H1 (cell line): ENCODE measurements around the gene RD3L. TPM values are rescaled to one million over a fixed set of nuclear protein-coding genes. Genes with fewer than 3 reads are reported as not detected.

Source experiments
- CTCF ChIA-PET: fragments of 300-600 bp; sonication (Branson Sonifier 250); formaldehyde crosslinking; loops from one replicate; lab custom pipeline; 2021; ENCODE audit not compliant: partially characterized antibody; lab: Charles Lee
- POLR2A ChIA-PET: fragments of 300-600 bp; sonication (Branson Sonifier 250); formaldehyde crosslinking; loops from one replicate; lab custom pipeline; 2021; ENCODE audit warnings: inconsistent platforms; ENCODE audit not compliant: partially characterized antibody; lab: Charles Lee
- DNase-seq, 2 experiments: peaks; one replicate each; pipeline versions ENCODE4 v3.0.0 to v3.0.0-alpha.2; 2010 to 2022; ENCODE audit warnings: low spot score in 2 of 2, low read depth in 1 of 2, mixed read lengths in 1 of 2
- FAIRE-seq: peaks from 2 replicates; lab custom pipeline; 2011; peaks lifted over from hg19 to GRCh38; lab: Jason Lieb, UNC
- H2AFZ ChIP-seq: 2 replicates; pipeline ENCODE4 v1.8.1; 2012; ENCODE audit warnings: low read length, inconsistent platforms
- H2AK5ac ChIP-seq: 2 replicates; pipeline ENCODE4 v1.6.1; 2013; ENCODE audit warnings: low read depth, low read length
- H2BK120ac ChIP-seq: replicated peaks from 2 replicates; pipeline ENCODE3; 2013; ENCODE audit warnings: low read depth, low read length, inconsistent platforms
- H2BK12ac ChIP-seq: 2 replicates; pipeline ENCODE4 v1.6.1; 2013; ENCODE audit warnings: low read depth, low read length
- H2BK15ac ChIP-seq: 2 replicates; pipeline ENCODE4 v1.6.1; 2013; ENCODE audit warnings: low read length
- H2BK20ac ChIP-seq: 2 replicates; pipeline ENCODE4 v1.6.1; 2013; ENCODE audit warnings: low read length
- H2BK5ac ChIP-seq: 2 replicates; pipeline ENCODE4 v1.6.1; 2013; ENCODE audit warnings: low read depth, low read length
- H3K14ac ChIP-seq: 2 replicates; pipeline ENCODE4 v1.6.1; 2013; ENCODE audit warnings: inconsistent platforms; ENCODE audit not compliant: insufficient read length
- H3K18ac ChIP-seq: 2 replicates; pipeline ENCODE4 v1.6.1; 2013; ENCODE audit warnings: low read length; ENCODE audit errors: extremely low read depth
- H3K23ac ChIP-seq: 2 replicates; pipeline ENCODE4 v1.6.1; 2013; ENCODE audit warnings: inconsistent platforms; ENCODE audit not compliant: insufficient read length
- H3K23me2 ChIP-seq: 2 replicates; pipeline ENCODE4 v1.6.1; 2013; ENCODE audit warnings: low read depth, low read length
- H3K27ac ChIP-seq: 2 replicates; pipeline ENCODE4 v1.6.1; 2011; ENCODE audit warnings: low read depth, low read length, inconsistent platforms
- H3K27me3 ChIP-seq, 4 experiments: replicated peaks in 1 of 4; 1 replicate in 1 of 4; 2 replicates in 3 of 4; pipeline versions ENCODE4 v1.6.1 to v1.8.1; 2011 to 2013; ENCODE audit warnings: low read length in 3 of 4, mild to moderate bottlenecking in 3 of 4, inconsistent platforms in 2 of 4, mixed read lengths in 2 of 4, moderate library complexity in 1 of 4; ENCODE audit not compliant: control insufficient read depth in 3 of 4, insufficient read depth in 3 of 4; ENCODE audit errors: extremely low read depth in 1 of 4
- H3K36me3 ChIP-seq, 4 experiments: 2 replicates each; pipeline versions ENCODE4 v1.6.1 to v1.8.1; 2011 to 2013; ENCODE audit warnings: mild to moderate bottlenecking in 4 of 4, low read length in 3 of 4, moderate library complexity in 2 of 4, control low read depth in 1 of 4, inconsistent platforms in 1 of 4; ENCODE audit not compliant: insufficient read depth in 4 of 4, control insufficient read depth in 2 of 4
- H3K4ac ChIP-seq: replicated peaks from 2 replicates; pipeline ENCODE3; 2013; ENCODE audit warnings: low read length, low read depth, mixed read lengths, inconsistent platforms; ENCODE audit not compliant: insufficient read length
- H3K4me1 ChIP-seq, 4 experiments: replicated peaks in 1 of 4; 1 replicate in 1 of 4; 2 replicates in 3 of 4; pipeline versions ENCODE4 v1.6.1 to v1.8.1; 2011 to 2013; ENCODE audit warnings: low read length in 3 of 4, inconsistent platforms in 2 of 4, mixed read lengths in 1 of 4; ENCODE audit not compliant: insufficient read depth in 4 of 4, control insufficient read depth in 3 of 4
- H3K4me2 ChIP-seq, 2 experiments: 2 replicates each; pipeline versions ENCODE4 v1.6.1 to v1.8.1; 2011 to 2013; ENCODE audit warnings: low read depth in 2 of 2, low read length in 2 of 2, control low read depth in 1 of 2, inconsistent platforms in 1 of 2, mild to moderate bottlenecking in 1 of 2; ENCODE audit not compliant: insufficient read depth in 1 of 2
- H3K4me3 ChIP-seq, 4 experiments: fragments of 200-600, 300-600 bp in 1 of 4; sonication (generic), shearing (Covaris generic), sonication (Bioruptor Twin) in 1 of 4; 2 replicates each; pipeline versions ENCODE4 v1.5.1 to v1.8.1; 2011 to 2016; ENCODE audit warnings: low read length in 4 of 4, low read depth in 3 of 4, control low read depth in 2 of 4, inconsistent platforms in 2 of 4, mild to moderate bottlenecking in 2 of 4, mixed read lengths in 1 of 4, moderate library complexity in 1 of 4; ENCODE audit not compliant: insufficient read depth in 2 of 4; ENCODE audit errors: extremely low read depth in 1 of 4
- H3K56ac ChIP-seq: replicated peaks from 2 replicates; pipeline ENCODE3; 2013; ENCODE audit warnings: low read depth, mild to moderate bottlenecking, mixed read lengths, low read length, inconsistent platforms; ENCODE audit not compliant: insufficient read length
- H3K79me1 ChIP-seq: 2 replicates; pipeline ENCODE4 v1.6.1; 2013; ENCODE audit warnings: low read depth, low read length, control low read depth
- H3K79me2 ChIP-seq, 2 experiments: 2 replicates each; pipeline versions ENCODE4 v1.6.1 to v1.8.1; 2012 to 2013; ENCODE audit warnings: low read length in 2 of 2, mild to moderate bottlenecking in 2 of 2, inconsistent platforms in 1 of 2; ENCODE audit not compliant: insufficient read depth in 2 of 2, control insufficient read depth in 1 of 2
- H3K9ac ChIP-seq, 4 experiments: replicated peaks in 1 of 4; 1 replicate in 1 of 4; 2 replicates in 3 of 4; pipeline versions ENCODE4 v1.6.1 to v1.8.1; 2011 to 2013; ENCODE audit warnings: low read depth in 3 of 4, low read length in 3 of 4, control low read depth in 2 of 4, mild to moderate bottlenecking in 2 of 4, moderate library complexity in 2 of 4, inconsistent platforms in 1 of 4; ENCODE audit errors: extremely low read depth in 1 of 4
- H3K9me3 ChIP-seq, 2 experiments: 2 replicates each; pipeline versions ENCODE4 v1.6.1 to v1.8.1; 2012 to 2013; ENCODE audit warnings: mild to moderate bottlenecking in 2 of 2, moderate library complexity in 2 of 2, control low read depth in 1 of 2, inconsistent platforms in 1 of 2, low read depth in 1 of 2, low read length in 1 of 2, mixed read lengths in 1 of 2; ENCODE audit not compliant: insufficient read depth in 2 of 2
- H4K20me1 ChIP-seq, 2 experiments: replicated peaks in 1 of 2; 2 replicates each; pipeline versions ENCODE3 to v1.8.1; 2011 to 2013; ENCODE audit warnings: inconsistent platforms in 2 of 2, low read length in 2 of 2, mild to moderate bottlenecking in 1 of 2; ENCODE audit not compliant: insufficient read depth in 2 of 2, control insufficient read depth in 1 of 2
- H4K5ac ChIP-seq: 2 replicates; pipeline ENCODE4 v1.6.1; 2013; ENCODE audit warnings: low read length, low read depth, mixed read lengths, inconsistent platforms; ENCODE audit not compliant: insufficient read length
- H4K8ac ChIP-seq: 2 replicates; pipeline ENCODE4 v1.8.0; 2013; ENCODE audit warnings: mild to moderate bottlenecking, moderate library complexity, low read length, inconsistent platforms; ENCODE audit not compliant: insufficient read depth; ENCODE audit errors: extremely low read depth
- H4K91ac ChIP-seq: replicated peaks from 2 replicates; pipeline ENCODE3; 2013; ENCODE audit warnings: low read length, mixed read lengths, inconsistent platforms; ENCODE audit not compliant: insufficient read length
- BRCA1 ChIP-seq: IDR thresholded peaks from 2 replicates; pipeline ENCODE4 v1.6.1; 2012; ENCODE audit warnings: low read depth, low read length, improper control_type of control experiment
- FOSL1 ChIP-seq: IDR thresholded peaks from 2 replicates; pipeline ENCODE4 v1.6.1; 2011; ENCODE audit warnings: mild to moderate bottlenecking, low read depth, low read length, moderate library complexity; ENCODE audit not compliant: insufficient read depth
- KDM1A ChIP-seq: fragments of 200-600, 300-600 bp; sonication (generic); IDR thresholded peaks from 2 replicates; pipeline ENCODE4 v1.7.1; 2016; ENCODE audit warnings: mild to moderate bottlenecking, low read length, borderline replicate concordance
- SAP30 ChIP-seq: fragments of 300-600 bp; sonication (generic); IDR thresholded peaks from 2 replicates; pipeline ENCODE4 v1.7.1; 2012; ENCODE audit warnings: low read length, moderate library complexity, mild to moderate bottlenecking, inconsistent platforms; ENCODE audit not compliant: insufficient read depth, insufficient replicate concordance
- YY1 ChIP-seq: IDR thresholded peaks from 2 replicates; pipeline ENCODE4 v1.6.1; 2011; ENCODE audit warnings: low read depth, mild to moderate bottlenecking, low read length
- WGBS, 2 experiments: shearing (Covaris generic) in 1 of 2; methylation state at CpG; one replicate each; pipeline versions ENCODE4 v1.1.6 to v1.1.7; 2013 to 2015; ENCODE audit warnings: low lambda C conversion rate in 2 of 2, mixed read lengths in 2 of 2, inconsistent platforms in 1 of 2, low coverage in 1 of 2, missing lambda C conversion rate in 1 of 2; ENCODE audit not compliant: insufficient replicate concordance in 2 of 2, insufficient coverage in 1 of 2, insufficient read length in 1 of 2; ENCODE audit errors: extremely low coverage in 1 of 2, missing lambda C conversion rate in 1 of 2; 5-methylcytosine and 5-hydroxymethylcytosine counted together
- polyA plus RNA-seq, 7 experiments: library from polyadenylated mRNA; depleted of rRNA in 3 of 7; stranded (reverse) in 5 of 7; unstranded in 2 of 7; fragments of >200 nt in 5 of 7; fragments of 200-250 nt in 2 of 7; gene quantifications; 1 replicate in 5 of 7; 2 replicates in 1 of 7; 4 replicates in 1 of 7; pipeline versions ENCODE4 v1.2.1 to v1.2.3, GENCODE V29; 2011 to 2013; ENCODE audit warnings: missing spikeins in 2 of 7, mixed read lengths in 2 of 7
- total RNA-seq: library from RNA; stranded (reverse); fragmentation: NEBNext Ultra II Directional; extraction: Animal tissue kit (Norgen Biotek cat#: 25700); gene quantifications from 2 replicates; pipeline ENCODE4 v1.2.1, GENCODE V29; 2021
- TF ChIP-seq, protein P1 (sequence below): IDR thresholded peaks from 2 replicates; pipeline ENCODE4 v1.6.1; 2012; ENCODE audit warnings: inconsistent platforms

RD3L gene
- total and polyA plus RNA-seq, 2 of the 8 experiments (the other 6 are each of a cell fraction or from before 2014, with no cell fraction given) = not detected

DNA sequence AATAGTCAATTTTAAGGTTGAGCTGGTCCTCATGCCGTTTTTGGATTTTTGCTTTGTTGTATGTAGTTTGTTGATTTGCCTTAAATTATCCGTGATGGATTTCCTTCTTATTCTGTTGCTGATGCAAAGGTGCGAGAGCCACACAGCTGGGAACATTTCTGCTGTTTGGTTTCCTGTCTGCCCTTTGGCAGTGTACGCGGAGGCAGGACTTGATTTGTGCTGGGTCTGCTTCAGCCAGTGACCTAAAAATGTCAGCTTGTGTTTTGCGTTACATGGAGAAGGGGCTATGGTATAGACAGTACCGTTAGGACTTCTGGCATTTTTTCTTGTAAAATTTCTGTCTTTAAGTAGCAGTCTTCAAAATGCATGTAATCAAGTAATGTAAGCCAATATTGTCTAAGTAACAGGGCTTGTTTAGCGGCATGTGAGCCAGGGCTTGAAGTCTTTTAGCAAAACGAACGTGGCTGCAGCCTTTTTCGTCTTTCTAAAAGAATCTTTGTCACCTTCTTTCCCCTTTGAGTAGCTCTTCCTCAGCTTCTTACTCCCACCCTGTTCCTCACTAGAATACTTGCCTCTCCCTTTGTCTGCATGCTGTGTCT, 18.2 kb upstream of the RD3L start:
- Histone ChIP-seq H2BK15ac (no peak overlapping the region), H3K36me3 (no peaks in the 10 kb centered on the region), H4K5ac (no peak overlapping the region), H4K8ac (no peak overlapping the region), H3K79me1 (no peaks in the 10 kb centered on the region), H3K9me3 (no peaks in the 10 kb centered on the region), H2BK5ac (no peak overlapping the region), H3K56ac (no peak overlapping the region), H3K23me2 (no peaks in the 10 kb centered on the region; the same call in 1 of the 2 replicates), H3K18ac (no peak overlapping the region), H4K20me1 (no peaks in the 10 kb centered on the region), H3K4me2 (no peak overlapping the region), H2BK120ac (no peak overlapping the region), H2BK12ac (no peak overlapping the region), H3K27me3 (no peaks in the 10 kb centered on the region), H4K91ac (no peak overlapping the region), H3K14ac (no peak overlapping the region), H3K4me3 (no peak overlapping the region), H3K27ac (no peak overlapping the region), H3K4ac (no peak overlapping the region), H3K4me1 (no peaks in the 10 kb centered on the region), H2AK5ac (no peak overlapping the region), H3K9ac (no peak overlapping the region), H2BK20ac (no peak overlapping the region), H3K23ac (no peak overlapping the region), H2AFZ (no peak overlapping the region), H3K79me2 (no peaks in the 10 kb centered on the region)
- FAIRE-seq (no peak), DNase-seq (no peak)
- TF ChIP-seq, protein P1, sequence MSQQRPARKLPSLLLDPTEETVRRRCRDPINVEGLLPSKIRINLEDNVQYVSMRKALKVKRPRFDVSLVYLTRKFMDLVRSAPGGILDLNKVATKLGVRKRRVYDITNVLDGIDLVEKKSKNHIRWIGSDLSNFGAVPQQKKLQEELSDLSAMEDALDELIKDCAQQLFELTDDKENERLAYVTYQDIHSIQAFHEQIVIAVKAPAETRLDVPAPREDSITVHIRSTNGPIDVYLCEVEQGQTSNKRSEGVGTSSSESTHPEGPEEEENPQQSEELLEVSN = no peak
- TF ChIP-seq KDM1A = no peak
- TF ChIP-seq SAP30 = no peak
- TF ChIP-seq BRCA1 = no peak
- no peak for TF ChIP-seq YY1
- TF ChIP-seq FOSL1 = no peak
- CTCF ChIA-PET = interaction anchor here (0.8 to 1.7 kb wide), 8 partner anchors 9 to 134 kb away, joined by 3 to 5 read pairs (median 3); no protein-coding TSS in a partner anchor
- POLR2A ChIA-PET = no interaction called here
- 89% methylated on average over 11 of the region's 11 CpGs; no CpG with 5 or more reads in 1 of the 2 experiments for WGBS, 2 experiments
